Activated CD8-positive, alpha-beta memory T cell treated with anti-CD3 and anti-CD28 coated beads, Interleukin-2, amount 50 U/mL, for 1 hour (primary cell): ENCODE results near the gene EHBP1.

Experiments
- DNase-seq: peaks from one replicate; pipeline ENCODE4 v3.0.0-alpha.2; 2020; ENCODE audit errors: extremely low read depth

Gene EHBP1

GRCh38 chr2:62705007-62705829 is at the start of gene EHBP1:
TSS of gene EHBP1 (plus strand) at chr2:62705713. CDS start at chr2:62707192, 1,479 bp downstream.
- peak; percentile 90 for DNase-seq

- DNase-seq, result no peak
Measured at GRCh38 chr2:62657783-62658182, 47.7 kb upstream of the EHBP1 start.

GRCh38 chr2:62658891-62659290 is 46.6 kb upstream of the EHBP1 start:
- no peak for DNase-seq

- DNase-seq, result no peak
Measured at GRCh38 chr2:62660087-62660486, 45.4 kb upstream of the EHBP1 start.

GRCh38 chr2:62660582-62661262 is 44.8 kb upstream of the EHBP1 start:
- no peak for DNase-seq

- no peak for DNase-seq
Measured at GRCh38 chr2:62661263-62661635, 44.3 kb upstream of the EHBP1 start.

GRCh38 chr2:62662131-62662530 is 43.4 kb upstream of the EHBP1 start:
- DNase-seq, result no peak

GRCh38 chr2:62662554-62662953 is 43.0 kb upstream of the EHBP1 start:
- DNase-seq, result no peak

GRCh38 chr2:62663411-62663810 is 42.1 kb upstream of the EHBP1 start:
- DNase-seq, result no peak

- DNase-seq, result no peak
Measured at GRCh38 chr2:62663920-62664795, 41.4 kb upstream of the EHBP1 start.

GRCh38 chr2:62665446-62665845 is 40.1 kb upstream of the EHBP1 start:
- DNase-seq, result no peak

- no peak for DNase-seq
Measured at GRCh38 chr2:62669180-62669579, 36.3 kb upstream of the EHBP1 start.

- no peak for DNase-seq
Measured at GRCh38 chr2:62672601-62673000, 32.9 kb upstream of the EHBP1 start.

- DNase-seq, result no peak
Measured at GRCh38 chr2:62675062-62675461, 30.5 kb upstream of the EHBP1 start.

GRCh38 chr2:62685256-62685655 is 20.3 kb upstream of the EHBP1 start:
- DNase-seq, result no peak

- no peak for DNase-seq
Measured at GRCh38 chr2:62686012-62686685, 19.4 kb upstream of the EHBP1 start.

GRCh38 chr2:62687636-62688035 is 17.9 kb upstream of the EHBP1 start:
- DNase-seq, result no peak

- DNase-seq, result no peak
Measured at GRCh38 chr2:62688771-62689170, 16.7 kb upstream of the EHBP1 start.

- no peak for DNase-seq
Measured at GRCh38 chr2:62691186-62691585, 14.3 kb upstream of the EHBP1 start.

GRCh38 chr2:62692225-62692624 is 13.3 kb upstream of the EHBP1 start:
- DNase-seq, result no peak

- DNase-seq, result no peak
Measured at GRCh38 chr2:62698653-62699052, 6.9 kb upstream of the EHBP1 start.

GRCh38 chr2:62704654-62705006 is 883 bp upstream of the EHBP1 start:
- no peak for DNase-seq
